Esophagus muscularis mucosa (tissue), 4 donors: ENCODE results near the gene PPM1K. TPM values are rescaled to one million over a fixed set of nuclear protein-coding genes. Genes with fewer than 3 reads are reported as not detected.

Source experiments
- DNase-seq: peaks from one replicate; pipeline ENCODE4 v3.0.0-alpha.2; 2017; ENCODE audit errors: extremely low spot score
- H3K27ac ChIP-seq, 4 donors: fragments of 200-600 bp; sonication (generic); replicated peaks in 1 of 4; 1 replicate in 3 of 4; 2 replicates in 1 of 4; pipeline ENCODE4 v1.5.1; 2016 to 2019; ENCODE audit warnings: mild to moderate bottlenecking in 1 of 4
- H3K27me3 ChIP-seq, 4 donors: fragments of 200-600 bp; sonication (generic); one replicate each; pipeline versions ENCODE4 v1.5.1 to v1.6.0; 2016 to 2019
- H3K36me3 ChIP-seq, 4 donors: fragments of 200-600 bp; sonication (generic); one replicate each; pipeline ENCODE4 v1.5.1; 2016 to 2019
- H3K4me1 ChIP-seq, 4 donors: fragments of 200-600 bp; sonication (generic); one replicate each; pipeline ENCODE4 v1.5.1; 2016 to 2019
- H3K4me3 ChIP-seq, 4 donors: fragments of 200-600 bp; sonication (generic); 1 replicate in 2 of 4; 2 replicates in 2 of 4; pipeline ENCODE4 v1.5.1; 2016 to 2019; ENCODE audit warnings: mild to moderate bottlenecking in 4 of 4, moderate library complexity in 1 of 4
- H3K9me3 ChIP-seq, 4 donors: fragments of 200-600 bp; sonication (generic); 1 replicate in 3 of 4; 2 replicates in 1 of 4; pipeline ENCODE4 v1.5.1; 2016 to 2019
- CTCF ChIP-seq, 3 experiments: fragments of 200-600 bp in 2 of 3; fragments of 450-650 bp in 1 of 3; sonication (generic) in 2 of 3; IDR thresholded peaks; one replicate each; pipeline ENCODE4 v1.5.1; 2017 to 2019; ENCODE audit warnings: antibody characterized with exemption in 3 of 3, mild to moderate bottlenecking in 2 of 3, moderate library complexity in 1 of 3
- EP300 ChIP-seq: sonication (generic); formaldehyde crosslinking; IDR thresholded peaks from one replicate; pipeline ENCODE4 v1.6.1; 2017; ENCODE audit warnings: antibody characterized with exemption
- POLR2A ChIP-seq: fragments of 450-650 bp; IDR thresholded peaks from one replicate; pipeline ENCODE4 v1.6.1; 2017; ENCODE audit warnings: antibody characterized with exemption, moderate library complexity, mild to moderate bottlenecking, low read depth
- POLR2AphosphoS5 ChIP-seq, 2 donors: sonication (generic); formaldehyde crosslinking; IDR thresholded peaks; one replicate each; pipeline ENCODE4 v1.6.1; 2017; ENCODE audit warnings: antibody characterized with exemption in 2 of 2
- WGBS: methylation state at CpG from one replicate; pipeline ENCODE4 v1.1.5; 2018; 5-methylcytosine and 5-hydroxymethylcytosine counted together
- intact Hi-C: fragments of 100-400 bp; cut with DNase I; formaldehyde crosslinking; loops from one replicate; pipeline ENCODE4 v1.15.1; 2023
- total RNA-seq, 4 donors: library from RNA; depleted of rRNA; stranded (reverse); fragments of >200 nt; gene quantifications; one replicate each; pipeline versions ENCODE4 v1.1.0 to v1.2.1, GENCODE V29; 2016

PPM1K gene
- 10 to 100 TPM; 35.7 to 54.2 (median 38.3) TPM for total RNA-seq

DNA sequence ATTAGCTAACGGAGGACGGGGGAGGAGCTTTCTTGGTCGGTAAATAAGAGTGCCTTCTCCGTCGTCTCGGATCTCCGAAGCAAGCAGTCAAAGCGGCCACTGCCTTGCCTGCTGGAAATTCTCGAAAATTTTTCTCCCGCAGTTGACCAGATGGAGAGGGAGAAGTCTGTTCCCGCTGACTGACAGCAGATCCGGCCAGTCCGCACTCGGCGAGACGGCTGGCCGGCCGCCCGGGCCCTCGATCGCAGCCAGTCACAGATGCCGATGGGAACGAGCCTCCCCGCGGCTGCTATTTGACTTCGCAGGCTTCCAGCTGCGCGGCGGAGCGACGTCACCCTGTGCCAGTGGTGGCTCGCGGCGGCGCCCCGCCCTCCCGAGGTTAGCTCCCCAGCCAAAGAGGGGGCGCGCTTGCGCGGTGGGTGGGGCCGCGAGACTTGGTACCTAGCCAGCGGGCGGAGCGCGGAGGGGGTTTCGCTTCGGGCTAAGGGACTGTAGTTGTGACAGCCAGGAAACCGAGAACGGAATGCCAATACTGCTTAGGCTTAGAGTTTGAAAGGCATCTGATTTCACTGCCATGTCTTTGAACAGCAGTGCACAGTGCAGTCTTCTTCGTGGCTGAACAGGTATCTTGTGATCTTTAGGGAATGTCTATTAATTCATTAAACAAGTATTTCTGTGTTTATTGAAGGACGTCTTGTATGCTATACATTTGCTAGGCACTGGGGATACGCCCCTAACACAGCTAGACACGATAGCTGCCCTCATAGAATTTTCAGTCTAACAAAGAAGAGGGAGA, at the start of gene PPM1K:
Gene PPM1K, minus strand, starts transcription at position 123 of the 796 bp plus-strand sequence. CDS start 5,978 bp downstream, outside the sequence.
- Histone ChIP-seq H3K27ac (peak within 1 kb of the TSS; percentile 97 to 100 (median 99)), H3K27me3 (no peaks in the 10 kb centered on the region), H3K4me1 (peaks cover 22 to 55% (median 46%) of the 10 kb centered on the region in 4 donors), H3K9me3 (no peaks in the 10 kb centered on the region), H3K4me3 (peak within 1 kb of the TSS; percentile 75 to 96 (median 82)), H3K36me3 (no peaks in the 10 kb centered on the region)
- peak; percentile 100 for DNase-seq
- intact Hi-C loops, result loop anchor here (5.0 kb wide), 3 partner anchors 98 to 238 kb away; partner anchors contain the start of genes HERC5 and PYURF
- WGBS, result under 1% methylated on average over 41 of the region's 55 CpGs
- peak; percentile 95 to 96 for TF ChIP-seq POLR2AphosphoS5 (IDR thresholded peaks at IDR 0.05)
- peak; percentile 14 to 29 (median 19) for TF ChIP-seq CTCF (IDR thresholded peaks at IDR 0.05)
- TF ChIP-seq EP300, result no peak
- TF ChIP-seq POLR2A, result peak; percentile 27

GRCh38 chr4:88333741-88334405, 49.5 kb upstream of the PPM1K start:
- no peaks in the 10 kb centered on the region for H3K27me3 ChIP-seq
- no peak overlapping the region for H3K27ac ChIP-seq
- peaks cover 0 to 8% (median 0%) of the 10 kb centered on the region in 4 donors for H3K4me1 ChIP-seq
- H3K36me3 ChIP-seq, result no peaks in the 10 kb centered on the region
- intact Hi-C loops, result no loop called here
- 86% methylated on average over 1 of the region's 1 CpG for WGBS
- H3K9me3 ChIP-seq, result no peaks in the 10 kb centered on the region
- H3K4me3 ChIP-seq, result no peak overlapping the region
- DNase-seq, result peak; percentile 91
- TF ChIP-seq CTCF (IDR thresholded peaks at IDR 0.05), result no peak
- TF ChIP-seq POLR2AphosphoS5 (IDR thresholded peaks at IDR 0.05), result peak in 1 of 2 donors; percentile 8

DNA sequence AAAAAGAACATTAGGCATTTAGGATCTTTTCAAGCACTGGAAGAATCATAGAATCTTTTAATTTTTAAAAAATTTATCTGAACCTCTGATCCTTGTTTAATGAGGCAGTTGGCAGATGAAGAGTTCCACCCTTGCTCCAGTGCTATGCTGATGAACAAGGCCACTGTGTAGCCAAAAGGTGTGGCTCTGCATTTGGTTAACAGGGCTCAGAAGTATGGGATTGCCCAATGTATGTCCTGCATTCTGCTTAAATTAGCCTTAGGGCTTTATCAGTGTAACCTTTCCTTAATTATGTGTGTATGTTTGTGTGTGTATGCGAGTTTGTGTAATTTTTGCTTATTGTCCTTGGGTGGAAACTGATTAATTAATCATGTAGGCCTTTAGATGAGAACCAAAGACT, 43.3 kb upstream of the PPM1K start:
- no peak overlapping the region for H3K4me3 ChIP-seq
- H3K36me3 ChIP-seq, result no peaks in the 10 kb centered on the region
- no peak for TF ChIP-seq CTCF (IDR thresholded peaks at IDR 0.05)
- TF ChIP-seq POLR2AphosphoS5 (IDR thresholded peaks at IDR 0.05), result no peak
- no peak for TF ChIP-seq POLR2A
- TF ChIP-seq EP300, result no peak
- H3K27ac ChIP-seq, result no peak overlapping the region
- 68% methylated on average over 1 of the region's 1 CpG for WGBS
- no peaks in the 10 kb centered on the region for H3K9me3 ChIP-seq
- intact Hi-C loops, result no loop called here
- DNase-seq, result no peak
- H3K4me1 ChIP-seq, result no peaks in the 10 kb centered on the region
- no peaks in the 10 kb centered on the region for H3K27me3 ChIP-seq

GRCh38 chr4:88320780-88321373, 36.5 kb upstream of the PPM1K start:
- H3K27ac ChIP-seq, result peak overlapping the region in 1 of 4 donors; percentile 18
- H3K9me3 ChIP-seq, result no peaks in the 10 kb centered on the region
- intact Hi-C loops, result no loop called here
- H3K4me3 ChIP-seq, result no peak overlapping the region
- H3K4me1 ChIP-seq, result peaks cover 0 to 5% (median 0%) of the 10 kb centered on the region in 4 donors
- 48% methylated on average over 5 of the region's 5 CpGs for WGBS
- no peaks in the 10 kb centered on the region for H3K27me3 ChIP-seq
- TF ChIP-seq EP300, result no peak
- no peak for TF ChIP-seq POLR2AphosphoS5 (IDR thresholded peaks at IDR 0.05)
- TF ChIP-seq POLR2A, result no peak
- no peak for TF ChIP-seq CTCF (IDR thresholded peaks at IDR 0.05)
- no peaks in the 10 kb centered on the region for H3K36me3 ChIP-seq
- DNase-seq, result no peak
